ENCODE data around the gene TEX47.

GRCh38 chr7:88842201-88842600, 46.7 kb upstream of the TEX47 start:
- TF ChIP-seq POLR2A (IDR thresholded peaks at IDR 0.05; ENCODE audit: low read depth, low read length) (no peak), POLR2AphosphoS5 (IDR thresholded peaks at IDR 0.05; ENCODE audit: low read depth, low read length) (no peak), TAF1 (IDR thresholded peaks at IDR 0.05; ENCODE audit: low read depth, low read length) (no peak), PAX5 (IDR thresholded peaks at IDR 0.05; ENCODE audit: insufficient read depth, low read length, severe bottlenecking) (no peak), SPI1 (IDR thresholded peaks at IDR 0.05; ENCODE audit: low read depth, low read length) (no peak), POU2F2 (IDR thresholded peaks at IDR 0.05; ENCODE audit: low read depth, low read length) (no peak)

Measured in GM12891 (cell line).